ENCODE data around the gene UBFD1.
"Not testable (repeated sequence)": the region's sequence is repeated elsewhere in the genome, so short reads cannot be mapped to it uniquely, and the experiment has no call there.

The UBFD1 gene

DNA sequence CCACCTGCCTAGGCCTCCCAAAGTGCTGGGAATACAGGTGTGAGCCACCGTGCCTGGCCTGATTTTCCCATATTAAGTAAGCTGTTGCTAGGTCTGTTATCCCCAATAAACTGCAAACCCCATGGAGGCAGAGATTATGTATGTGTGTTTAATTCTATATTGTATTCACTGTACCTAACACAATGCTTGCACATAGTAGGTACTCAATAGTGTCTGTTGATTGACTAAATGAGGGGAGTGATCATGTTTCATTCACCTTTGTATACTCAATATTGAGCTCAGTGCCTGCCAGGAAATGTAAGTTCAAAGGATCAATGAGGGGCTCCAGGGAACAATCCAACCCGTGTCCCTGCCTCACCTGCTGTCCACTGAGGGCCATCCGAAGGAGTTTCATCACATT is 32.6 kb upstream of the UBFD1 start:
- DNase-seq (ENCODE audit: low read depth, low spot score), result no peak

GRCh38 chr16:23527961-23528643 is 29.4 kb upstream of the UBFD1 start:
- no peak for DNase-seq (ENCODE audit: low read depth, low spot score)

- DNase-seq (ENCODE audit: low read depth, low spot score), result no peak
Measured at GRCh38 chr16:23528644-23529310, 28.8 kb upstream of the UBFD1 start.

DNA sequence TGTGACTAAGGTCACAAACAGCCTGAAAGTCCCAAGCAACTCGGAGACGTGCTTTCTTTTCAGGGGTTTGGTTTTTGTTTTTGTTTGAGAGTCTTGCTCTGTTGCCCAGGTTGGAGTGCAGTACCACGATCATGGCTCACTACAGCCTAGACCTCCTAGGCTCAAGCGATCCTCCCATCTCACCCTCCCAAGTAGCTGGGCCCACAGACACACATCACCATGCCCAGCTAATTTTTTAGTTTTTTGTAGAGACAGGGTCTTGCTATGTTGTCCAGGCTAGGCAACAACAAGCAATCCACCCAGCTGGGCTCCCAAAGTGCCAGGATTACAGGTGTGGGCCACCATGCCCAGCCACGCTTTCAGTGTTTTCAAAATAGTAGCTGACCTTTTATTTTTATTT is 27.5 kb upstream of the UBFD1 start:
- no peak for DNase-seq (ENCODE audit: low read depth, low spot score)

DNA sequence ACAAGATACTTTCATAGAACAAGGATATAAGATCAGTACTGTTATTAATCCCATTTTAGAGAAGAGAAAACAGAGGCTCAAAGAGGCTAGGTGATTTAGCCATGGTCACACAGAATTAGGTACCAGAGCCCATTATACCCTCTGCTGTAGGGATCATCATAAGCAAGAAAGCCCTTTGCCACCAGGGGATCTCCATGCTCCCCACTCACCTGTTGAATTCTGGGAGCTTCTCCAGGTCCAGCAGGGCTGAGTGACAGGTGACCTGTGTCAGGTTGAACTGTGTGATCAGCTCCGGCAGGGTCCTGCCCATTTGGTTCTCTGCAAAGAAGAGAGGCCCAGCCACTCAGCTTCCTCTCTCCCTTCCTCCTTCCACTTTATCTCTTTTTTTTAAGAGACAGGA is 25.1 kb upstream of the UBFD1 start:
- DNase-seq (ENCODE audit: low read depth, low spot score), result no peak

- DNase-seq (ENCODE audit: low read depth, low spot score), result no peak
Measured at GRCh38 chr16:23534868-23535860, 22.4 kb upstream of the UBFD1 start.

GRCh38 chr16:23535901-23536300 is 21.6 kb upstream of the UBFD1 start:
- DNase-seq (ENCODE audit: low read depth, low spot score), result no peak

DNA sequence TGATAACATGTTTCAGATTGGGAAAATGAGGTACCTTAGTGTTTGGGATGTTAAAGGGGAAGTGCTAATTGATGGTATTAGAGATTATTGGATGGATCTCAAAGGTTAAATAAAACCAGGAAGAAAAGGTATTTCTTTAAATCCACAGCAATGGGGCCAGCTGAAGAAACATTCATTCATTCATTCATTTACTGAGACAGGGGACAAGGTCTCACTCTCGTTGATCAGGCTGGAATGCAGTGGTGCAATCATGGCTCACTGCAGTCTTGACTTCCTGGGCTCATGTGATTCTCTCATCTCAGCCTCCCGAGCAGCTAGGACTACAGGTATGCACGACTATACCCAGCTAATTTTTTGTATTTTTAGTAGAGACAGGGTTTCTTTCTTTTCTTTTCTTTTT is 20.1 kb upstream of the UBFD1 start:
- DNase-seq (ENCODE audit: low read depth, low spot score), result no peak

DNA sequence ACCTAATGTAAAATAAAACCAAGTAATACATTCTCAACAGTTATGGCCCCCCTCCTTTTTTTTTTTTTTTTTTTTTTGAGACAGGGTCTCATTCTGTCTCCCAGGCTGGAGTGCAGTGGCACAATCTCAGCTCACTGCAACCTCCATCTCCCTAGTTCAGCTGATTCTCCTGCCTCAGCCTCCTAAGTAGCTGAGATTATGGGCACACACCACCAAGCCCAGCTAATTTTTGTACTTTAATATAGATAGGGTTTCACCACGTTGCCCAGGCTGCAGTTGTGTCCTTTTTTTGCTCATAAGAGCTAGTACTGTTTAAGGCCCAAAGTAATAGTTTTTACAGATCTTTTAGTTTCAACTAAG is 18.6 kb upstream of the UBFD1 start:
- DNase-seq (ENCODE audit: low read depth, low spot score), result no peak

DNA sequence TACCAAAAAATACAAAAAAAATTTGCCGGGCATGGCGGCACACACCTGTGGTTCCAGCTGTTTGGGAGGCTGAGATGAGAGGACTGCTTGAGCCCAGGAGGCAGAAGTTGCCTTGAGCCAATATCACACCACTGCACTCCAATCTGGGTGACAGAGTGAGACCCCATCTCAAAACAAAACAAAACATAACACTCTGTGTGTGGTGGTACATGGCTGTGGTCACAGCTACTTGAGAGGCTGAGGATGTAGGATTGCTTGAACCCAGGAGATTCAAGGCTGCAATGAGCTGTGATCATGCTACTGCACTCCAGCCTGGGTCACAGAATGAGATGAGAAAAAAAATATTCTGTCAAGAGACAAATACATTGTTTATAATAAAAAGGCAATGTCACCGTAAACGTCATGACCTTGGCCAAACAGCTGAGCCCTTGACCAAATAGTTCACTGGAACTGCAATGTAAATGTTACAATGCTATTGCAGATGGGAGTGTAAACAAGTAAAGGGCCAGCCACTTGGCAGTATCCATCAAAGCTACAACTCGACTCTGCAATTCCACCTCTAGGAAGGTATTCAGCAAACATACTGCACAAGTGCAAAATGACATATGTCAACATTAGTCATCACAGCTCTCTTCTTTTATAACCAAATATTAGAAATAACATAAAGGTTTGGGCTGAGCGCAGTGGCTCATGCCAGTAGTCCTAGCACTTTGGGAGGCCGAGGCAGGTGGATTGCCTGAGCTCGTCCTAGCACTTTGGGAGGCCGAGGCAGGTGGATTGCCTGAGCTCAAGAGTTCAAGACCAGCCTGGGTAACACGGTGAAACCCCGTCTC is 17.3 kb upstream of the UBFD1 start:
- DNase-seq (ENCODE audit: low read depth, low spot score), result no peak

DNA sequence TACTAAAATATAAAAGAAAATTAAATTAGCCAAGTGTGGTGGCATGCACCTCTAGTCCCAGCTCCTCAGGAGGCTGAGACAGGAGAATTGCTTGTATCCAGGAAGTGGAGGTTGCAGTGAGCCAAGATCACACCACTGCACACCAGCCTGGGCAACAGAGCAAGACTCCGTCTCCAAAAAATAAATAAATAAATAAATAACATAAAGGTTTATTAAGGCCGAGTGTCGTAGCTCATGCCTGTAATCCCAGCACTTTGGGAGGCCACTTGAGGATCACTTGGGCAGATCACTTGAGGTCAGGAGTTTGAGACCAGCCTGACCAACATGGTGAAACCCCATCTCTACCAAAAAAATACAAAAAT is 16.7 kb upstream of the UBFD1 start:
- not testable (repeated sequence) for DNase-seq (ENCODE audit: low read depth, low spot score)

DNA sequence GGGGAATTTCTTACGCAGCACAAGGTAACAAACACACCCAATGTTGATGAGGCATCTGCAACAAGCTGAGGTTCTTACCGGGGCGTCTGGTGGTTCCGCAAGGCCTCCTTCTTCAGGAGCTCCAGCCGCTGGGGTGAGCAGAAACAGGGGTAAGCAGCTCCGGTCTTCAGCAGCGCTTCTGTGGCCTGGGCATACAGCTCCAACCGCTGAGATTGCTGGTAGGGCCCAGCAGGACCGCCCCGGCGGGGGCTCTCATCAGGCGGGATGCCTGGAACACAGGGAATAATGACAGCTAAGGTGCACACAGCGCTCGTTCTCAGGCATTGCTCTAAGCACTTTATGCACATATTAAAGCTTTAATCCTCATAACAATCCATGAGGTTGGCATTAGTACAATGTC is 13.1 kb upstream of the UBFD1 start:
- no peak for DNase-seq (ENCODE audit: low read depth, low spot score)

DNA sequence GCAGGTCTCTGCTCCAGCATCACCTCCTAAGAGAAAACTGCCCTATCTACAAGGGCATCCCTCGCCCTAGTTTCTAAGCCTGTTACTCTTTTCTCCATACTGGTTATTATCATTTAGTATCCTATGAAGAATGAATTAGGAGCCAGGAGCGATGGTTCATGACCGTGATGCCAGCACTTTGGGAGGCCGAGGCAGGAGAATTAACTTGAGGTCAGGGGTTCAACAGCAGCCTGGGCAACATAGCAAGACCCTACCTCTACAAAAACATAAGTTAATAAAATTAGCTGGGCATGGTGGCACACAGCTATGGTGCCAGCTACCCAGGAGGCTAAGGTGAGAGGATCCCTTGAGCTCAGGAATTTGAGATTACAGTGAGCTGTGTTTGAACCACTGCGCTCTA is 7.6 kb upstream of the UBFD1 start:
- DNase-seq (ENCODE audit: low read depth, low spot score), result no peak

DNA sequence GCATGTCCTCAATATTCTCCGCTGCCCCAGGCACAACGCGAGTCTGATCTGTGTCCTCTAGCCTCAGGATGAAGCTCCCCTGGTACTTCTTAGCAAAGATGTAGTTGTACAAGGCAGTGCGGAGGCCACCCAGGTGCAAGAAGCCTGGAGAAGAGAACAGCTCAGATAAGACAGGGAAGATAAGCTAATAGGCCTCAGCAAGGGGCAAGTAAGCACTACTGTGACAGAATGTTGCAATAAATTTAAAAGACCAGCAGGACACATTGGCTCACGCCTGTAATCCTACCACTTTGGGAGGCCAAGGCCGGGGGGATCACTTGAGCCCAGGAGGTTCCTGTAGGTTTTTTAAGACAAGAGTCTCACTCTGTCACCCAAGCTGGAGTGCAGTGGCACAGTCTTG is 5.4 kb upstream of the UBFD1 start:
- DNase-seq (ENCODE audit: low read depth, low spot score), result no peak

DNA sequence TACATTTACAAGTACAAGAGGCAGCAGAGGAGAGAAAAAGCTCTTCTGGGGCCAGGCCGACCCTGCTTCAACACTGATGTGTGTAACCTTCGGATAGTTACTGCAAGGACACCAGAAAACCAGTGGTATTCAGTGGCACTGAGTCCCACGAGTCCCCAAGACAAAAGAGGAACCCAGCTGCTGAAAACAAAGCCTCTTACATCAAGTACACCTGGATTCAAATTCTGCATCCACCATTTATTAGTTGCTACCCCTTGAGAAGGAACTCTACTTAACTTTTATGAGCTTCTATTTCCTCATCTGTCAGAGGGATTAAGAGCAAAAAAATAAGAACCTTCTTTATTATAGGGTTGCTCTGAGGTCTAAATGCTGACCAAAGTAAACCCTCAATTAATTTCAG is 3.0 kb upstream of the UBFD1 start:
- no peak for DNase-seq (ENCODE audit: low read depth, low spot score)

DNA sequence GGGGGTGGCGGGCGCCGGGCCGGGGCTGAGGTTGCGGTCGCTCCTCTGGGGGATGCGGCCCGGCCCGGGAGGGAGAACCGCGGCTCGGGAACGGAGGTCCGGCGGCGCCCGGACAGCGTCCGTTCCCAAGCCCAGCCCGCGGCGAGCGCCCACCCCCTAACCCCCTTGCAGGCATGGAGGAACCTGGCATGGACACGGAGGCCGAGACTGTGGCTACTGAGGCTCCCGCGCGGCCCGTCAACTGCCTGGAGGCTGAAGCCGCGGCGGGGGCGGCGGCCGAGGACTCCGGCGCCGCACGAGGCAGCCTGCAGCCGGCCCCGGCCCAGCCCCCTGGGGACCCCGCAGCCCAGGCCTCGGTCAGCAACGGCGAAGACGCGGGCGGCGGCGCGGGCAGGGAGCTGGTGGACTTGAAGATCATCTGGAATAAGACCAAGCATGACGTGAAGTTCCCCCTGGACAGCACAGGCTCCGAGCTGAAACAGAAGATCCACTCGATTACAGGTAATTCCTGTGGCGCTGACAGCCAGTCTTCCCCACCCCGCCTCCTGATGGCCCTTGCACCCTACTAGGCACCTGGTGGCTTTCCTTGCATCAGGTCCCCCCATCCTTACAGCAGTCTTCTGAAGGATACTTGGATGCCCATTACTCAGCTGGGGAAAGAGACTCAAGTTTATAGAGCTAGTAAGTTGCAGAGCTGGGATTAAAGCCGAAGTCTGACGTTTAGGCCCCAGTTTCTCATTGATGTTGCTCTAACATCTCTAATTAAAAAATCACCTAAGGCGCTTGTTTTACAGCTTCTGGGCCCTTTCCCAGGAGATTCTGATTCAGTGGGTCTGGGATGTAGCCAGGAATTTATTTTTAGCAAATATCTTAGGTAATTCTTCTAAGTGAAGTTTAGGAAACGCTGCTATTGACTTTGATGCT is 514 bp downstream of the UBFD1 start:
- no peak for DNase-seq (ENCODE audit: low read depth, low spot score)

- DNase-seq (ENCODE audit: low read depth, low spot score), result no peak
Measured at GRCh38 chr16:23561586-23561985, 4.1 kb downstream of the UBFD1 start.

GRCh38 chr16:23562505-23562904 is 5.0 kb downstream of the UBFD1 start:
- no peak for DNase-seq (ENCODE audit: low read depth, low spot score)

DNA sequence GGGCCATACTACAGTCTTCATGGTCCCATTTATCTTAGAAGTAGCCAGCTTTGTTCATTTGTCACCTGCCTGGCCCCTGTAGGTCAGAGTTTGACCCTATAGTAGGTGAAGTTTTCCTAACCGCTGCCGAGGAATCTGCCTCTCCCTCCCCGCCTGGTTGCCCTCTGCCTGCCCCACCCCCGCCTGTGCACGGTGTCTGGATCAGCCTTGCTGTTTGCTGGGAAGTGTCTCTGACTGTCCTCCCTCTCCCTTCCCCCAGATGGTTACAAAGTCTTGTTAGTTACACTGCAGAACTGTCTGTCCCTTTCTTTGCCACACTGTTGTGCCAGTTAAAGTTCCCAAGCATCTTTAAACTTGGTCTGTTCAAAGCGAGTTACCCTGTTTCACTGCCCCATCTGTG is 5.7 kb downstream of the UBFD1 start:
- no peak for DNase-seq (ENCODE audit: low read depth, low spot score)

- DNase-seq (ENCODE audit: low read depth, low spot score), result no peak
Measured at GRCh38 chr16:23564575-23565363, 7.2 kb downstream of the UBFD1 start.
